ENCODE measurements around the gene CREB5.

GRCh38 chr7:28672397-28672797, 260.1 kb downstream of the CREB5 start:
- TF ChIP-seq CEBPB (IDR thresholded peaks at IDR 0.05), result no peak
- TF ChIP-seq NFIC (IDR thresholded peaks at IDR 0.05), result no peak
- no peak for TF ChIP-seq EP300 (IDR thresholded peaks at IDR 0.05; ENCODE audit: borderline replicate concordance)
